Prostate gland (tissue), 2 donors: ENCODE results near the gene BAIAP2L1.

Experiments used
- CTCF ChIP-seq, 4 experiments: fragments of 200-600 bp in 2 of 4; fragments of 450-650 bp in 2 of 4; sonication (generic) in 2 of 4; IDR thresholded peaks; 1 replicate in 3 of 4; 2 replicates in 1 of 4; pipeline ENCODE4 v1.5.1; 2016 to 2019; ENCODE audit warnings: antibody characterized with exemption in 4 of 4, mild to moderate bottlenecking in 2 of 4, moderate library complexity in 2 of 4
- POLR2A ChIP-seq: fragments of 450-650 bp; IDR thresholded peaks from one replicate; pipeline ENCODE4 v1.6.1; 2016; ENCODE audit warnings: antibody characterized with exemption, mild to moderate bottlenecking
- POLR2AphosphoS5 ChIP-seq: sonication (generic); formaldehyde crosslinking; IDR thresholded peaks from one replicate; pipeline ENCODE4 v1.6.1; 2017; ENCODE audit warnings: antibody characterized with exemption

GRCh38 chr7:98376711-98377110, 24.2 kb downstream of the BAIAP2L1 start:
- TF ChIP-seq CTCF (IDR thresholded peaks at IDR 0.05) (no peak), POLR2A (no peak), POLR2AphosphoS5 (no peak)
